ENCODE measurements around the gene SYNJ2. TPM values are rescaled to one million over a fixed set of nuclear protein-coding genes. Genes with fewer than 3 reads are reported as not detected.
A peak's percentile ranks its signal among the peaks of the same experiment; 100 is the strongest.

The SYNJ2 gene
- total and polyA plus RNA-seq, 2 of the 4 experiments (the other 2 are of a cell fraction), result 40.8 to 45.2 TPM

DNA sequence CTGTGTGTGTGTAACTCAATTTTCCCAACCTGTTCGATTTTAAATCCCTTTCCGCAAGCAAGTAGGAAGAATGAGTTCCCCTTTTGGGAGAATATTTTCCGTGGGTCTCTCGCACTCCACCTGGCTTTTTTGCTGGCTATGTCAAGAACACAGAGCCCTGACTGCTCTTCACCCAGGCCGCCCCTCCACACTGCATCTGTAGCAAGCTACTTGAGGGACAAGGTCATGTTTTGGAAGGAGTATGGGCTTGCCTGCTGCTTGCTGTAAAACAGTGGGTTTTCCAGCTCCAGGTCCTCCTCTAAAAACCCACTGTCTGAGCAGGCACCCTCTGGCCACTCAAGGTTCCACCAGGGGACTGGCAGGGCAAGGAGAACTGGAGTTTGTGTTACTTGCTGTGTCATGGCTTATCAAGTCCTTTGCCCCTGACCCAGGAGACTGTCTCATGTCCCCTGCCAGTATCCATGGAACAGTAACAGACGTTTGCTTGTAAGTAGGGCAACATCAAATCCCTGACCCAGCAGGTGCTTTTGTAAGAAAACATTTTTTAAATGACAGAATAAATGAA is 35.5 kb upstream of the SYNJ2 start:
- Histone ChIP-seq H4K8ac (ENCODE audit: low read depth in 2 of 2, low read length in 2 of 2) (no peak overlapping the region), H3K9me3 (ENCODE audit: control insufficient read depth, insufficient read depth, low read length) (no peaks in the 10 kb centered on the region; the same call in 1 of the 2 replicates), H3K4ac (ENCODE audit: low read depth, low read length) (no peak overlapping the region), H2AFZ (replicated peaks; ENCODE audit: low read length, poor library complexity) (no peak overlapping the region), H4K5ac (ENCODE audit: low read depth, low read length) (no peak overlapping the region), H3K9me1 (ENCODE audit: insufficient read depth, low read length) (peaks cover 5% of the 10 kb centered on the region), H3K36me3 (ENCODE audit: control insufficient read depth, insufficient read depth, low read length) (peaks cover 42% of the 10 kb centered on the region), H2BK120ac (ENCODE audit: low read depth, low read length) (no peak overlapping the region), H3K14ac (replicated peaks; ENCODE audit: low read depth, low read length) (no peak overlapping the region), H3K4me2 (ENCODE audit: low read depth, low read length) (no peak overlapping the region), H3K18ac (ENCODE audit: low read depth, low read length) (no peak overlapping the region), H3K79me1 (ENCODE audit: low read depth in 1 of 2, low read length in 2 of 2) (peaks cover 0 to 5% of the 10 kb centered on the region in 2 experiments; a peak in 2 of 4 replicates), H3K4me3 (ENCODE audit: insufficient read depth, low read depth, low read length) (no peak overlapping the region), H3K23ac (ENCODE audit: low read depth, low read length) (no peak overlapping the region), H2BK5ac (ENCODE audit: low read depth, low read length, poor library complexity, severe bottlenecking) (no peak overlapping the region), H2AK9ac (replicated peaks; ENCODE audit: low read depth, low read length, poor library complexity) (peak overlapping the region; percentile 61), H3K27ac (ENCODE audit: insufficient read depth, low read length) (no peak overlapping the region), H2BK15ac (ENCODE audit: low read depth, low read length) (no peak overlapping the region), H2BK20ac (ENCODE audit: low read depth, low read length) (no peak overlapping the region), H4K91ac (ENCODE audit: insufficient read depth, low read depth, low read length) (no peak overlapping the region), H3K27me3 (ENCODE audit: control insufficient read depth, insufficient read depth, low read length) (no peaks in the 10 kb centered on the region), H2AK5ac (ENCODE audit: low read depth, low read length) (no peak overlapping the region), H4K20me1 (ENCODE audit: insufficient read depth, low read length) (no peaks in the 10 kb centered on the region), H3K4me1 (ENCODE audit: control insufficient read depth, insufficient read depth, low read length) (no peaks in the 10 kb centered on the region; the same call in 1 of the 2 replicates), H3K56ac (ENCODE audit: extremely low read depth, insufficient read depth, low read length) (no peak overlapping the region), H3K9ac (ENCODE audit: low read depth, low read length) (no peak overlapping the region)
- no CpG with 5 or more reads among the region's 6 CpGs for WGBS, 2 experiments (ENCODE audit: extremely low coverage in 2 of 2, insufficient read length in 1 of 2)
- ATAC-seq (ENCODE audit: low read depth) (no peak), DNase-seq (no peak)
- no TSS peak for BruUV-seq (replicated peaks)
- TF ChIP-seq CTCF (conservative IDR thresholded peaks at IDR 0.05; ENCODE audit: low read depth, low read length), result no peak
- TF ChIP-seq RAD21 (IDR thresholded peaks at IDR 0.05; ENCODE audit: low read length), result no peak
- TF ChIP-seq CHD1 (IDR thresholded peaks at IDR 0.05; ENCODE audit: low read depth, low read length), result no peak
- no peak for TF ChIP-seq MXI1 (IDR thresholded peaks at IDR 0.05; ENCODE audit: borderline replicate concordance, low read depth, low read length)
- TF ChIP-seq CEBPB (IDR thresholded peaks at IDR 0.05; ENCODE audit: low read depth, low read length), result no peak
- no peak for TF ChIP-seq POLR2A (IDR thresholded peaks at IDR 0.05; ENCODE audit: low read depth, low read length)
- no peak for TF ChIP-seq FOS (IDR thresholded peaks at IDR 0.05; ENCODE audit: low read depth, low read length)
- TF ChIP-seq RCOR1 (IDR thresholded peaks at IDR 0.05; ENCODE audit: insufficient replicate concordance, low read length), result no peak
- no peak for TF ChIP-seq MAFK (IDR thresholded peaks at IDR 0.05; ENCODE audit: low read depth, low read length)
- TF ChIP-seq RFX5 (IDR thresholded peaks at IDR 0.05; ENCODE audit: low read depth, low read length), result no peak
- no peak for TF ChIP-seq SMC3 (IDR thresholded peaks at IDR 0.05; ENCODE audit: low read depth, low read length)
- TF ChIP-seq, protein P1, sequence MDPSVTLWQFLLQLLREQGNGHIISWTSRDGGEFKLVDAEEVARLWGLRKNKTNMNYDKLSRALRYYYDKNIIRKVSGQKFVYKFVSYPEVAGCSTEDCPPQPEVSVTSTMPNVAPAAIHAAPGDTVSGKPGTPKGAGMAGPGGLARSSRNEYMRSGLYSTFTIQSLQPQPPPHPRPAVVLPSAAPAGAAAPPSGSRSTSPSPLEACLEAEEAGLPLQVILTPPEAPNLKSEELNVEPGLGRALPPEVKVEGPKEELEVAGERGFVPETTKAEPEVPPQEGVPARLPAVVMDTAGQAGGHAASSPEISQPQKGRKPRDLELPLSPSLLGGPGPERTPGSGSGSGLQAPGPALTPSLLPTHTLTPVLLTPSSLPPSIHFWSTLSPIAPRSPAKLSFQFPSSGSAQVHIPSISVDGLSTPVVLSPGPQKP (IDR thresholded peaks at IDR 0.05; ENCODE audit: borderline replicate concordance, low read depth, low read length), result no peak
- intact Hi-C loops (cut with micrococcal nuclease), result loop anchor here (5.0 kb wide), 1 partner anchor 126 kb away; no protein-coding TSS in a partner anchor
- ChIA-PET CTCF (no interaction called here), POLR2A (ENCODE audit: unreplicated experiment) (no interaction called here)
- in situ Hi-C loops (cut with MboI; ENCODE audit: low sequenced_read_pairs), result no loop called here
- dilution Hi-C loops (cut with HindIII; ENCODE audit: low sequenced_read_pairs, unreplicated experiment), result no loop called here
